ENCODE data around the gene NXF3.

GRCh38 chrX:103073467-103073866, 19.5 kb downstream of the NXF3 start:
- no peak for TF ChIP-seq EZH2 (IDR thresholded peaks at IDR 0.05; ENCODE audit: insufficient read depth, low read length)
- TF ChIP-seq, protein P1, sequence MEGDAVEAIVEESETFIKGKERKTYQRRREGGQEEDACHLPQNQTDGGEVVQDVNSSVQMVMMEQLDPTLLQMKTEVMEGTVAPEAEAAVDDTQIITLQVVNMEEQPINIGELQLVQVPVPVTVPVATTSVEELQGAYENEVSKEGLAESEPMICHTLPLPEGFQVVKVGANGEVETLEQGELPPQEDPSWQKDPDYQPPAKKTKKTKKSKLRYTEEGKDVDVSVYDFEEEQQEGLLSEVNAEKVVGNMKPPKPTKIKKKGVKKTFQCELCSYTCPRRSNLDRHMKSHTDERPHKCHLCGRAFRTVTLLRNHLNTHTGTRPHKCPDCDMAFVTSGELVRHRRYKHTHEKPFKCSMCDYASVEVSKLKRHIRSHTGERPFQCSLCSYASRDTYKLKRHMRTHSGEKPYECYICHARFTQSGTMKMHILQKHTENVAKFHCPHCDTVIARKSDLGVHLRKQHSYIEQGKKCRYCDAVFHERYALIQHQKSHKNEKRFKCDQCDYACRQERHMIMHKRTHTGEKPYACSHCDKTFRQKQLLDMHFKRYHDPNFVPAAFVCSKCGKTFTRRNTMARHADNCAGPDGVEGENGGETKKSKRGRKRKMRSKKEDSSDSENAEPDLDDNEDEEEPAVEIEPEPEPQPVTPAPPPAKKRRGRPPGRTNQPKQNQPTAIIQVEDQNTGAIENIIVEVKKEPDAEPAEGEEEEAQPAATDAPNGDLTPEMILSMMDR (IDR thresholded peaks at IDR 0.05; ENCODE audit: insufficient read depth, low read depth, low read length), result no peak

Data from astrocyte (in vitro differentiated cells and primary cell).